GM20431 (cell line): ENCODE measurements around the gene NUDT3.
"Not testable (repeated sequence)": the region's sequence is repeated elsewhere in the genome, so short reads cannot be mapped to it uniquely, and the experiment has no call there.

Source experiments
- in situ Hi-C: fragments of 300-500 bp; cut with MseI, MboI; formaldehyde crosslinking; loops from one replicate; pipeline ENCODE4 v1.15.0; 2020; ENCODE audit warnings: low sequenced_read_pairs; ENCODE audit not compliant: unreplicated experiment

Gene NUDT3

DNA sequence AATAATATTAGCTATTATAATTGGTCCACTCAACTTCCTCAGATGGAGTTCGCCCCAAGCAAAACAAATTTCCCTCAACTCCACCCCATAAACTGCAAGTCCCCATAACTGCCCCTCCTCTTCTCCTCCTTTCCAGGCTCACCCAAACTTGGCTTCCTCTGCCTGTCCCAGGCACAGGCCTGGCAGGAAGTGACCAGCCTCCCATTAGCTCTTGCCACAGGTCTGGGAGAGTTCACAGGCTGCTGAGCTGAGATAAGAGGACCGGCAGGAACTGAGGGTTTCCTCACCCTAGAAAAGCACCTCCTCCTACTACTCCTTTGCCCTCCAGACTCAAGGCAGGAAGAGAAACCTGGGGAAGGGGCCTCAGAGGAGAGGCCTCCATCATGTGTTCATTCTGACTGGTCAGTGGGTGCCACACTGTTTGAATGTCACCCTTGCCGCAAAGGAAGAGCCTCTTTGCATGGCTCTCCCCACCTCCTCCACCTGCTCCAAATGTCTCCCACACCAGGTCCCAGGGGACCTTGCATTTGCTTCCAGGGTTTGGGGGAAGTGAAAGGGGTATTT lies 119.1 kb downstream of the NUDT3 start:
- in situ Hi-C loops, result no loop called here

DNA sequence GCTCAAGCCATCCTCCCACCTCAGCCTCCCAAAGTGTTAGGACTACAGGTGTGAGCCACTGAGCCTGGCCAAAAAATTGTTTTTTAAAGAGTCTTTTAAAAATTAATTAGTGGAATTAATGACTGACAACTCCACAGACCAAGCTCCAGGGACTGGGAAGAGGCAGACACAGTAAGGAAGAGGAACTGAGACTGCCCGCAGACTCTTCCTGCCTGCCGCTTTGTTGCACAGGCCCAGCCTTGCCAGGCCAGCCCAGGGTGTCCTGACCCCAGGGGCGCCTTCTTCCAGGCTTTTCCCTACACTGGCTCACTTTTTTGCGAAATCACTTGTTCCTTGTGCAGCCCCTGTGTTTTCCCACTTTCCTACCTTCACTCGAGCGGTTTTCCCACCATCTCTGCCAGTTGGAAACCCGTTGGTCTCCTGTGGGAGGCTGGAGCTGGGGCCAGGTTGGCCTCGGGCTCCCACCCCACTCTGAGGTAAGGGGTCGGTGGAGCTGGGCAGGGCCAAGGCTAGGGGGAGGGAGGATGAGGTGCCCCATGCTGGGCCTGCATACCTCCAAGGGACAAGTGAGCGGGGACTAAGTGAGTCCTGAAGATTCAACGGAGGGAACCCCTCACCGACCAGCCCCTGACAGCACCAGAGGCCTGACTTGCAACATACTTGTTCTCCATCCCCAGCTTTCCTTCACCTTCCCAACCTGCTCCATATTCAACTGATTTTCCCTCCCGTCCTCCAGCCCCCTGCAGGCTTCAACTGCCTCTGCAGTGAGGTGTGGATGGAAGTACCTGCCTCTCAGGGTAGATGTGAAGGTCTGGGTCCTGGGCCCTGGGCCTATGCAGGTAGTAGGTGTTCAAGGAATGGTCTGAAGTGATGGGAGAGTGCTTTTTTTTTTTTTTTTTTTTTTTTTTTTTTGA lies 120.2 kb downstream of the NUDT3 start:
- in situ Hi-C loops, result no loop called here

DNA sequence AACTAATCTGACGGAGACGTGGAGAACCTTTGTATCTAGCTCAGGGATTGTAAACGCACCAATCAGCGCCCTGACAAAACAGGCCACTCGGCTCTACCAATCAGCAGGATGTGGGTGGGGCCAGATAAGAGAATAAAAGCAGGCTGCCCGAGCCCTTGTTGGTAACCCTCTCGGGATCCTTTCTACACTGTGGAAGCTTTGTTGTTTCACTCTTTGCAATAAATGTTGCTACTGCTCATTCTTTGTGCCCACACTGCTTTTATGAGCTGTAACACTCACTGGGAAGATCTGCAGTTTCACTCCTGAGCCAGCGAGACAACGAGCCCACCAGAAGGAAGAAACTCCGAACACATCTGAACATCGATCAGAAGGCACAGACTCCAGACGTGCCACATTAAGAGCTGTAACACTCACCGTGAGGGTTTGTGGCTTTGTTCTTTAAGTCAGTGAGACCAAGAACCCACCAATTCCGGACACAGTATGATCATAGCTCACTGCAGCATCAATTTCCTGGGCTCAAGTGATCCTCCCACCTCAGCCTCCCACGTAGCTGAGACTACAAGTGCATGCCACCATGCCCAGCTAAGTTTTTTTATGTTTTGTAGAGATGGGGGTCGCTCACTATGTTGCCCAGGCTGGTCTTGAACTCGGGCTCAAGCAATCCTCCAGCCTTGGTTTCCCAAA lies 122.7 kb downstream of the NUDT3 start:
- in situ Hi-C loops, result not testable (repeated sequence)

DNA sequence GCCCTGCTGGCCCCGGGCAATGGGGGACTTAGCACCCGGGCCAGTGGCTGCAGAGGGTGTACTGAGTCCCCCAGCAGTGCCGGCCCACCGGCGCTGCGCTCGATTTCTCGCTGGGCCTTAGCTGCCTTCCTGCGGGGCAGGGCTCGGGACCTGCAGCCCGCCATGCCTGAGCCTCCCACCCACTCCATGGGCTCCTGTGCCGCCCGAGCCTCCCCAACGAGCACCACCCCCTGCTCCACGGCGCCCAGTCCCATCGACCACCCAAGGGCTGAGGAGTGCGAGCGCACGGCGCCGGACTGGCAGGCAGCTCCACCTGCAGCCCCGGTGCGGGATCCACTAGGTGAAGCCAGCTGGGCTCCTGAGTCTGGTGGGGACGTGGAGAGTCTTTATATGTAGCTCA lies 123.3 kb downstream of the NUDT3 start:
- in situ Hi-C loops, result not testable (repeated sequence)

DNA sequence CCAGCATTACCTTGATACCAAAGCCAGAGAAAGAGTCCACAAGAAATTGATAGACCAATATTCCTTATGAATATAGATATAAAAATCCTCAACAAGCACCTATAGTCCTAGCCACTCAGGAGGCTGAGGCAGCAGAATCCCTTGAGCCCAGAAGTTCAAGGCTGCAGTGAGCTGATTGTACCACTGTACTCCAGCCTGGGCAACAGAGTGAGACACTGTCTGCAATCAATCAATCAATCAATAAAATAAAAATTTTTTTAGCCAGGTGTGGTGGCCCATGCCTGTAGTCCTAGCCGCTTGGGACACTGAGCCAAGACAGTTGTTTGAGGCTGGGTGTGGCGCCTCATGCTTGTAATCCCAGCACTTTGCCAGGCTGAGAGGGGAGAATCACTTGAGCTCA lies 124.7 kb downstream of the NUDT3 start:
- in situ Hi-C loops, result no loop called here

DNA sequence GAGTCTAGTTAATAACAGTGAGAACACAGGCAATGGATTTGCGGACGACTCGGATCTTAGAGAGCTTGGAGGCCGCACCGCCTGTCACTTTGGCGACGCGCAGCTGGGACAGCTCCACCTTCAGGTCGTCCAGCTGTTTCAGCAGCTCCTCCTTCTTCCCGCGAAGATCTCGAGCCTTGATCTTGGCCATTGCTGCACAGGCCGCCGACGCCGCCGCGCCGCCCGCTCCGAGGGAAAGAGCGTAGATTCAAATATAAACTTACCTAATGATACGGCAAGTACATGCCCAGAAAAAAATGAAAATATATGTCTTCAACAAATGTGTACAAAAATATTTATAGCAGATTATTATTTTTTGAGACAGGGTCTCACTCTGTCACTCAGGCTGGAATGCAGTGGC lies 129.0 kb downstream of the NUDT3 start:
- in situ Hi-C loops, result not testable (repeated sequence)

DNA sequence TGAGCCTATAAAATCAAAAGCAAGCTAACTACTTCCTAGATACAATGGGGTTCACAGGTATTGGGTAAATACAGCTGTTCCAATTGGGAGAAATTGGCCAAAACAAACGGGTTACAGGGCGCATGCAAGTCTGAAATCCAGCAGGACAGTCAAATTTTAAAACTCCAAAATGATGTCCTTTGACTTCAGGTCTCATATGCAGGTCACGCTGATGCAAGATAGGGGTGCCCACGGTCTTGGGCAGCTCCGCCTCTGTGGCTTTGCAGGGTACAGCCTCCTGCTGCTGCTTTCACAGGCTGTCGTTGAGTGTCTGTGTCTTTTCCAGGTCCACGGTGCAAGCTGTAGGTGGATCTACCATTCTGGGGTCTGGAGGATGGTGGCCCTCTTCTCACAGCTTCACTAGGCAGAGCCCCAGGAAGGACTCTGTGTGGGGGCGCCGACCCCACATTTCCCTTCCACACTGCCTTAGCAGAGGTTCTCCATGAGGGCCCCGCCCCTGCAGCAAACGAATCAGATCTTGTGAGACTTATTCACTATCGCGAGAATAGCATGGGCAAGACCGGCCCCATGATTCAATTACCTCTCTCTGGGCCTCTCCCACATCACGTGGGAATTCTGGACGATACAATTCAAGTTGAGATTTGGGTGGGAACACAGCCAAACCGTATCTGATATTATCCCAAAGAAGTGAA lies 131.7 kb downstream of the NUDT3 start:
- in situ Hi-C loops, result no loop called here

DNA sequence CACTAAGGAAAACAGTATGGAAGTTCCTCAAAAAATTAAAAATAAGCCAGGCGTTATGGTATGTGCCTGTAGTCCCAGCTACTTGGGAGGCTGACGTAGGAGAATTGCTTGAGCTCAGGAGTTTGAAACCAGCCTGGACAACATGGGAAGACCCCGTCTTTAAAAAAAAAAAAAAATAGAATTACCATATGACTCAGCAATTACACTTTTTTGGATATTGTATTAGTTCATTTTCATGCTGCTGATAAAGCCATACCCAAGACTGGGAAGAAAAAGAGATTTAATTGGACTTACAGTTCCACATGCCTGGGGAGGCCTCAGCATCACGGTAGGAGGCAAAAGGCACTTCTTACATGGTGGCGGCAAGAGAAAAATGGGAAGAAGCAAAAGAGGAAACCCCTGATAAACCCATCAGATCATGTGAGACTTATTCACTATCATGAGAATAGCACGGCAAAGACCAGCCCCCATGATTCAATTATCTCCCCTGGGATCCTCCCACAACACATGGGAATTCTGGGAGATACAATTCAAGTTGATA lies 132.9 kb downstream of the NUDT3 start:
- in situ Hi-C loops, result no loop called here

DNA sequence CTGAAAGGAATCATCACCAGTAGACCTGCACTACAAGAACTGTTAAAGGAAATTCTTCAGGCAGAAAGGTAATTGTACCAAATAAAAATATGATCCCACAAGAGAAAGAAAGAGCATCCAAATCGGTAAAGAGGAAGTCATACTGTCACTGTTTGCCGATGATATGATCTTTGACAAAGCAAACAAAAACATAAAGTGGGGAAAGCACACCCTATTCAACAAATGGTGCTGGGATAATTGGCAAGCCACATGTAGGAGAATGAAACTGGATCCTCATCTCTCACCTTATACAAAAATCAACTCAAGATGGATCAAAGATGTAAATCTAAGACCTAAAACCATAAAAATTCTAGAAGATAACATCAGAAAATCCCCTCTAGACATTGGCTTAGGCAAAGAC lies 140.1 kb downstream of the NUDT3 start:
- in situ Hi-C loops, result not testable (repeated sequence)

DNA sequence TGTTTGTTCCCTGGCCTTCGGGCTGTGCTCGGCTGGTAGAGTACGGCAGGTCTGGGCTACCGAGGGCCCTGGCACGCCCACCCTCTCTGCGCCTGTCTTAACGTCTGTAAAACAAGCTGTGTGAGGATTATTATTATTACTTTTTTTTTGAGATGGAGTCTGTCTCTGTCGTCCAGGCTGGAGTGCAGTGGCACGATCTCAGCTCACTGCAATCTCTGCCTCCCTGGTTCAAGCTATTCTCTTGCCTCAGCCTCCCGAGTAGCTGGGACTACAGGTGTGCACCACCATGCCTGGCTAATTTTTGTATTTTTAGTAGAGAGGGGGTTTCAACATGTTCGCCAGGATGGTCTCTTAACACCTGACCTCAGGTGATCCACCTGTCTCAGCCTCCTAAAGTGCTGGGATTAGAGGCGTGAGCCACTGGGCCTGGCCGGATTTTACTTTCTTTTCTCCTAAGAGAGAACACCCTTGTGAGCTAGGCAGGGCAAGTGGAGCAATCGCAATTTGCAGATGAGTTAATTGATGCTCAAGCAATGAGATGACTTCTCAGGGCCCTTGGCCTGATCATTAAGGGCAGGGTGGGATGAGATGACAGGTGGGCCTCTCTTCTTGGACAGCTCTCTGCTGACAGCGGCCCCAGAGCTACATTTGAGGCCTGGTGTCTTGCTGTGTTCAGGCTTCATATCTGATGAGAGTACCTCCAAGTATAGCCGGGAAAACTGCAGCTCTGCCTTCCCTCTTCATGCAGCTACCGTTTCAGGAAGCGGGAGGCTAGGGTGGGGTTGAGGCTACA lies 142.8 kb downstream of the NUDT3 start:
- in situ Hi-C loops, result loop anchor here (10.0 kb wide), 1 partner anchor 165 kb away; no protein-coding TSS in a partner anchor

DNA sequence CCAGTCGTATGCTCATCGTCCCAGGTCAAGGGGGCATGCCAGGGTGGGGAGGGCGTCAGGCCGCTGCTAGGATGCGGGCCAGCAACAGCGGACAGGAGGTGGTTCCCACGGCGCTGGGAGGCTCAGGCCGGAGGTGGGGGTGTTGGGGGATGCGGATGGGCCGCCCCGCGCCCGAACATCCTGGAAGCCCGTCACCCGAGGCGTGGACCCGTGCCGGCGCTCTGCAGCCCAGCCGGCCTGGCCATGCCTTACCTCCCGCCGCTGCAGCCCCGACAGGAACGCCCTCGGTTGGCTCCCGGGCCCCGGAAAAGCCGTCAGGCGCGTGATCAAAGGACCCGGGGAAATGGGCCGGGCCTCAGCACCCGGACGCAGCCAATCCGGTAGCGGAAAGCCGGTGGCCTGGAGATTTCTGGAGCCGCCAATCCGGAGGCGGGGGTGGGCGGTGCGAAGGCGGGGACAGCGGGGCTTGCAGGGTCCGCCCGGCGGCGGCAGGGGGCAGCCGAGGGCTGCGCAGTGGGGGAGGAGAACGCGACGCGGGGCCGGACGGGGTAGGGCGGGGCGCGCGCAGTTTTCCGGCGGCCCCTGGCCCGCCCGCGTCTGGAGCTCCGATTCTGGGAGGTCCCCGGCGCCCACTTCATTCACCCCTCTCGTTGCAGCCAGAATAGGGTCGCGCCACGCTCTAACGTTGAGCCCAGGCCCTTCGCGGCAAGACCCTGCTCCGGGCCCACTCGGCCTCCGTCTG lies 143.6 kb downstream of the NUDT3 start, which contains the start of gene SMIM29:
Gene SMIM29, minus strand, starts transcription at position 280 of the 742 bp plus-strand sequence. CDS start 1,215 bp downstream, outside the sequence.
- in situ Hi-C loops, result loop anchor here (10.0 kb wide), 1 partner anchor 166 kb away; no protein-coding TSS in a partner anchor

DNA sequence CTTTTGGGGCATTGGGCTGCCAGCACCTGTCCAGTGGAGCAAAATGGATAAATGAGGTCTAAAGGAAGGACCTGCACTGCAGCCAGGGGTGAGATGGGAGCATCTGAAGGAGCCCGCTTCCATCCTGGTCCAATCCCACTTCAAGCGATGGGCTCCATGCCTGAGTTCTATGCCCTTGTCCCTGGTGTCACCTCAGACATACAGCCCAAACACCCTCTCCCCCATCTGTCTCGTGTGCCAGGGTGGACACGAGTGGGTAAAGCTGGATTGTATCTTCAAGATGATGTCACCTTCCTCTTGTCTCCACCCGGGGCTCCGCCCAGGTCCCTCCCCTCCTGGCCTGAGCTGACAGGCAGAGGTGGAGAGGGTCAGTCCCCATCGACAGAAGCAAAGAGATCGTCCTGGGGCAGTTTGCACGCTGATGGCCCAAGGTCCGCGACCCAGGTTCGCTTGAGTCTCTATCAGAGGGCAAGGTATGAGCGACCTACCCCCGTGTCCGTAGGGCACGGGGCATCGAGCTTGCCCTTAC lies 144.2 kb downstream of the NUDT3 start:
- in situ Hi-C loops, result loop anchor here (10.0 kb wide), 1 partner anchor 167 kb away; no protein-coding TSS in a partner anchor

DNA sequence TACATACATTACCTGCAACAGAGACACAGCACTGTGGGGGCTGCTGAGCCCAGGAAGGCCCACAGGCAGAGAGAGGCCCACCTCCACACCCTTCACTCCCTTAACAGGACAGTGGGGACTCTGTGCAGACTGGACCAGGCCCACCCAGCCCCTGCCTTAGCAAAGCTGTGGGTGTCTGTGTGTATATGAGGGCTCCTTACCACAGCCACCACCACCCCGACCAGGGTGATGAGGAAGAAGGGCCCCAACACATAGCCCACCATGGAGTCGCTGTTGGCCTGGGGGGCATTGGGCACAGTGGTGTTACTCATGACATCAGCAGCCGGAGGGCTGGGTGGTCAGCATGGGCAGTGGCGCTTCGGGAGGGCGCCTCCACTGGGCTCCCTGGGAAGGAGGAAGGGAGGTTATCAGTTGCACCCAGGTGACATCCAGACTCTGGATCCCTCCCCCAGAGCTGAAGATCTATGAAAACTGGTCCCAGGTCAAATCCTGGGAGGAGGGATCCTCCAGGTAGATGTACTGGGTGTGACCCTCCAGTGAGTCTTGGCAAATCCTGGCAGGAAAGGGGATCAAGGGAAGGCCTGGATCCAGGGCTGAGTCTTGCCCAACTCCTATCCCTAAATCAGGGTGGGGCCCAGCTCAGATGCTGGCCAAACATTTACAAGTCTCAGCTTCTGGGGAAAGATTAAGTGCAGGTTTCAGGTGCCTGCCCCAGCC lies 144.8 kb downstream of the NUDT3 start:
- in situ Hi-C loops, result loop anchor here (10.0 kb wide), 1 partner anchor 167 kb away; no protein-coding TSS in a partner anchor

DNA sequence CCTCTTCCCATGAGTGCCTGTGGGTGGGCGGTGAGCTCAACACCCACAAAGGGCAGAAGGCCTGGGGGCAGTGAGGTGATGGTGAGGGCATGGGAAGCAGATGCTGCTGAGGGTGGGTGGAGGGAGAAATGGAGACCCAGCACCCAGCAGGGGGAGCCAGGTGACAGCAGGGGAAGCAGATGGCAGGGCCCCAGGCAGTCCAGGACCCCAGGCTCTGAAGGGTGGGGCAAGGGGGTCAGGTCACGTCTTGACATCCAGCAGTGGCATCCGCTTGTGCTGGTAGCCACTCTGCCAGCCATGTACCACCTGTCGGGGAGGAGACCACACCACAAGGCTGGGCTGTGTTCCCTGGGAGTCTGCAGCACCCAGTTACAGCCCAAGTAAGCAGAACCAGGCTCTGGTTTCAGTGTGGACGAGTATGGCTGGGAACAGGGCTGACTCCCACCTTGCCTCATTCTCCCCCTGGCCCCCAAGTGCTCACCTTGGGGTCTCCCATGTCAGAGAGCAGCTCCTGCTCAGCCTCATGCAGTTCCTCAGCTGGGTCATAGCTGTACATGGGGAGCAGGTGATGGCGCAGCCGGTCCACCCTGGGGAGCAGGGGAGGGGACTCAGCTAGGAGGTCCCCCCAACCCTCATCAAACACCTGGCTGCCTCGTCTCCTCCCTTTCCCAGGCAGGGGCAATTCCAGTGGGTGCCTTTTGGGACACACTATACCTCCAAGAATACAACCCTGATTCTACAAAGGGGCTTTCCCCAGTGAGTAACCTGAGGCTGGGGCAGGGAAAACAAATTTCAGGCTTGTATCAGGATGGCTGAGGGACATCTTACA lies 145.7 kb downstream of the NUDT3 start:
- in situ Hi-C loops, result loop anchor here (10.0 kb wide), 1 partner anchor 168 kb away; no protein-coding TSS in a partner anchor

DNA sequence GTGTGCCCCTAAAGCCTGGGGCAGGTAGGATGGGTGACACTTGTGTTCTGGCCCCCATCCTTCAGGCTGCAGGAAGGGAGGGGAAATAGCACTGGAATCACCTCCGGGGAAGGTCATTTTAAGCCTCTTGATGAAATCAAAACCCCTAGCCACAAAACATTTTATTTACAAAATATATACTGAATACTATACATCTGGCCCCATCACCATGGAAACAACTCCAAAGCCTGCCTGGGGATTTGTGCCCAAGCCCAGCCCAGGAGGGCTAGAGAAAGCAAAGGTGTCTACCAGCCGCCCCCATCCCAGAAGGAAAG lies 146.3 kb downstream of the NUDT3 start:
- in situ Hi-C loops, result loop anchor here (10.0 kb wide), 1 partner anchor 169 kb away; no protein-coding TSS in a partner anchor

DNA sequence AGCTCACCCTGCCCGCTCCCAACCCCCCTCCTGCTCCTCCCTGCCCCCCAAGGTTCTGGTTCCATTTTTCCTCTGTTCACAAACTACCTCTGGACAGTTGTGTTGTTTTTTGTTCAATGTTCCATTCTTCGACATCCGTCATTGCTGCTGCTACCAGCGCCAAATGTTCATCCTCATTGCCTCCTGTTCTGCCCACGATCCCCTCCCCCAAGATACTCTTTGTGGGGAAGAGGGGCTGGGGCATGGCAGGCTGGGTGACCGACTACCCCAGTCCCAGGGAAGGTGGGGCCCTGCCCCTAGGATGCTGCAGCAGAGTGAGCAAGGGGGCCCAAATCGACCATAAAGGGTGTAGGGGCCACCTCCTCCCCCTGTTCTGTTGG lies 146.7 kb downstream of the NUDT3 start:
- in situ Hi-C loops, result loop anchor here (10.0 kb wide), 1 partner anchor 169 kb away; no protein-coding TSS in a partner anchor
